Measurements from ENCODE around the gene IFI27. TPM values are rescaled to one million over a fixed set of nuclear protein-coding genes. Genes with fewer than 3 reads are reported as not detected.

Gene IFI27
- total and polyA plus RNA-seq, 4 donors = 94.1 to 883 (median 378) TPM

DNA sequence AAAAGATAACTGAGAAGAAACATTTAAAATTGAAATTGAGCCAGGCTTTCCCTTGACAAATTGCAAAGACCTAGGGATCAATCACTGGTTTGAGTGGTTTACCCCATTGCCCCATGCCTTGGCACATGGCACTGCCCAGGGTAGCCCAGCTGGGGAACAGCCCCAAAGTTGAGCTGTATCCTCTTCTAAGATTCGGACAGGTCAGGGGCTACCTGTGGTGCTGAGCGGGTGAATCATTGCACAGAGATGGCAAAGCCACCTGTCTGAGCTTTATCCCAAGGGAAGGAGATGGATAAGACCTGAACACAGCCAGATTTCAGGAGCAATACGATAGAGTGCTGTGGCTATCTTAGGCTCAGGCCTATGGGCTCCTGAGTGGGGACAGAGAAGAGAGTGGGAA, 11.9 kb downstream of the IFI27 start:
- ATAC-seq (ENCODE audit: insufficient read depth, low FRiP score) (no peak), DNase-seq (peak in 1 of 3 donors; percentile 2)
- Histone ChIP-seq H3K4me3 (no peak overlapping the region), H3K36me3 (ENCODE audit: control insufficient read depth in 4 of 4, insufficient read depth in 4 of 4, low read length in 4 of 4) (peaks cover 0 to 6% (median 0%) of the 10 kb centered on the region in 4 donors), H3K9ac (ENCODE audit: insufficient read depth in 1 of 2, low read length in 2 of 2) (no peak overlapping the region), H3K27me3 (ENCODE audit: control insufficient read depth in 3 of 3, insufficient read depth in 3 of 3, low read length in 2 of 3) (no peaks in the 10 kb centered on the region), H3K4me1 (ENCODE audit: control insufficient read depth in 5 of 5, insufficient read depth in 5 of 5, low read length in 5 of 5) (peaks cover 0 to 2% (median 0%) of the 10 kb centered on the region in 5 donors), H3K27ac (ENCODE audit: low read depth in 1 of 2, low read length in 1 of 2) (no peak overlapping the region), H3K9me3 (ENCODE audit: control insufficient read depth in 4 of 4, insufficient read depth in 3 of 4, low read length in 3 of 4) (peaks cover 0 to 10% (median 3%) of the 10 kb centered on the region in 4 donors)
- TF ChIP-seq, protein P1, sequence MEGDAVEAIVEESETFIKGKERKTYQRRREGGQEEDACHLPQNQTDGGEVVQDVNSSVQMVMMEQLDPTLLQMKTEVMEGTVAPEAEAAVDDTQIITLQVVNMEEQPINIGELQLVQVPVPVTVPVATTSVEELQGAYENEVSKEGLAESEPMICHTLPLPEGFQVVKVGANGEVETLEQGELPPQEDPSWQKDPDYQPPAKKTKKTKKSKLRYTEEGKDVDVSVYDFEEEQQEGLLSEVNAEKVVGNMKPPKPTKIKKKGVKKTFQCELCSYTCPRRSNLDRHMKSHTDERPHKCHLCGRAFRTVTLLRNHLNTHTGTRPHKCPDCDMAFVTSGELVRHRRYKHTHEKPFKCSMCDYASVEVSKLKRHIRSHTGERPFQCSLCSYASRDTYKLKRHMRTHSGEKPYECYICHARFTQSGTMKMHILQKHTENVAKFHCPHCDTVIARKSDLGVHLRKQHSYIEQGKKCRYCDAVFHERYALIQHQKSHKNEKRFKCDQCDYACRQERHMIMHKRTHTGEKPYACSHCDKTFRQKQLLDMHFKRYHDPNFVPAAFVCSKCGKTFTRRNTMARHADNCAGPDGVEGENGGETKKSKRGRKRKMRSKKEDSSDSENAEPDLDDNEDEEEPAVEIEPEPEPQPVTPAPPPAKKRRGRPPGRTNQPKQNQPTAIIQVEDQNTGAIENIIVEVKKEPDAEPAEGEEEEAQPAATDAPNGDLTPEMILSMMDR (IDR thresholded peaks at IDR 0.05; ENCODE audit: control extremely low read depth, extremely low read depth) = no peak
- 64 to 86% methylated on average over 3 of the region's 3 CpGs for WGBS, 2 donors

GRCh38 chr14:94123296-94123695, 12.8 kb downstream of the IFI27 start:
- Histone ChIP-seq H3K27me3 (ENCODE audit: control insufficient read depth in 3 of 3, insufficient read depth in 3 of 3, low read length in 2 of 3) (no peaks in the 10 kb centered on the region), H3K4me3 (no peak overlapping the region), H3K9me3 (ENCODE audit: control insufficient read depth in 4 of 4, insufficient read depth in 3 of 4, low read length in 3 of 4) (peaks cover 0 to 10% (median 3%) of the 10 kb centered on the region in 4 donors), H3K4me1 (ENCODE audit: control insufficient read depth in 5 of 5, insufficient read depth in 5 of 5, low read length in 5 of 5) (peaks cover 0 to 2% (median 0%) of the 10 kb centered on the region in 5 donors), H3K9ac (ENCODE audit: insufficient read depth in 1 of 2, low read length in 2 of 2) (no peak overlapping the region), H3K36me3 (ENCODE audit: control insufficient read depth in 4 of 4, insufficient read depth in 4 of 4, low read length in 4 of 4) (peaks cover 0 to 6% (median 0%) of the 10 kb centered on the region in 4 donors), H3K27ac (ENCODE audit: low read depth in 1 of 2, low read length in 1 of 2) (no peak overlapping the region)
- WGBS, 2 donors = 93 to 95% methylated on average over 9 of the region's 9 CpGs
- peak in 1 of 3 donors; percentile 9 for DNase-seq
- TF ChIP-seq, protein P1 (IDR thresholded peaks at IDR 0.05; ENCODE audit: control extremely low read depth, extremely low read depth) = no peak
- ATAC-seq (ENCODE audit: insufficient read depth, low FRiP score) = no peak

DNA sequence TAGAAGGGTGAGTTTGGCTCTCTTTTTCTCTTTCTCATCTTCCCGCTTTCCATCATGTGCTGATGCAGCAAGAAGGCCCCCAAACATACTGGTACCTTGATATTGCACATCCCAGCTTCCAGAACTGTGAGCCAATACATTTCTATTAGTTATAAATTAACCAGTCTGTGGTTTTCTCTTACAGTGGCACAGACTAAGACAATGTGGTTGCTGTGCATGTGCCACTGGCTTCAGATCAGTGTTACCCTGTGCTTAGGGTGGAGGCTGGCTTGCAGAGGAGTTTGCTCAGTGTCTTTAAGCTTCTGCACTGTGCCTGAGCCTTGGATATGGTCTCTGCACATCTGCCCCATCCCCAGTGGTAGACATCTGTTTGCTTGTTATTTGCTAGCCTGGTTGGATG, 13.3 kb downstream of the IFI27 start:
- TF ChIP-seq, protein P1 (IDR thresholded peaks at IDR 0.05; ENCODE audit: control extremely low read depth, extremely low read depth) = no peak
- no peak overlapping the region for H3K9ac ChIP-seq (ENCODE audit: insufficient read depth in 1 of 2, low read length in 2 of 2)
- H3K9me3 ChIP-seq (ENCODE audit: control insufficient read depth in 4 of 4, insufficient read depth in 3 of 4, low read length in 3 of 4) = peaks cover 0 to 10% (median 3%) of the 10 kb centered on the region in 4 donors
- no peaks in the 10 kb centered on the region for H3K27me3 ChIP-seq (ENCODE audit: control insufficient read depth in 3 of 3, insufficient read depth in 3 of 3, low read length in 2 of 3)
- DNase-seq (no peak), ATAC-seq (ENCODE audit: insufficient read depth, low FRiP score) (no peak)
- WGBS, 2 donors = 96 to 100% methylated on average over 1 of the region's 1 CpG
- H3K4me1 ChIP-seq (ENCODE audit: control insufficient read depth in 5 of 5, insufficient read depth in 5 of 5, low read length in 5 of 5) = peaks cover 0 to 8% (median 0%) of the 10 kb centered on the region in 5 donors
- H3K36me3 ChIP-seq (ENCODE audit: control insufficient read depth in 4 of 4, insufficient read depth in 4 of 4, low read length in 4 of 4) = peaks cover 0 to 6% (median 0%) of the 10 kb centered on the region in 4 donors
- H3K27ac ChIP-seq (ENCODE audit: low read depth in 1 of 2, low read length in 1 of 2) = no peak overlapping the region
- H3K4me3 ChIP-seq = no peak overlapping the region
